Mesenchymal stem cell (in vitro differentiated cells and primary cell): Measurements from ENCODE around the gene GEMIN7.

Experiments
- DNase-seq: peaks from one replicate; pipeline ENCODE4 v3.0.0-alpha.2; 2013
- H2AFZ ChIP-seq: one replicate; pipeline ENCODE4 v1.6.1; 2013; ENCODE audit warnings: low read depth, mild to moderate bottlenecking, control low read depth, inconsistent platforms, low read length, moderate library complexity
- H2AK5ac ChIP-seq: 2 replicates; pipeline ENCODE4 v1.6.1; 2013; ENCODE audit warnings: low read length, moderate library complexity, mild to moderate bottlenecking, inconsistent platforms; ENCODE audit not compliant: severe bottlenecking
- H2BK120ac ChIP-seq: one replicate; pipeline ENCODE4 v1.6.1; 2013; ENCODE audit warnings: low read depth, mild to moderate bottlenecking, inconsistent platforms, low read length, moderate library complexity
- H2BK12ac ChIP-seq, 2 experiments: one replicate each; pipeline ENCODE4 v1.6.1; 2013; ENCODE audit warnings: inconsistent platforms in 2 of 2, low read length in 2 of 2, mild to moderate bottlenecking in 2 of 2, moderate library complexity in 2 of 2, control low read depth in 1 of 2
- H2BK15ac ChIP-seq: one replicate; pipeline ENCODE4 v1.6.1; 2013; ENCODE audit warnings: mild to moderate bottlenecking, low read depth, inconsistent platforms; ENCODE audit not compliant: poor library complexity, severe bottlenecking
- H2BK5ac ChIP-seq: 2 replicates; pipeline ENCODE4 v1.6.1; 2013; ENCODE audit warnings: low read depth, mild to moderate bottlenecking, low read length, control low read depth, inconsistent platforms; ENCODE audit not compliant: poor library complexity, severe bottlenecking
- H3K14ac ChIP-seq, 2 experiments: one replicate each; pipeline ENCODE4 v1.6.1; 2013; ENCODE audit warnings: inconsistent platforms in 2 of 2, low read length in 2 of 2, control low read depth in 1 of 2, mild to moderate bottlenecking in 1 of 2, moderate library complexity in 1 of 2
- H3K18ac ChIP-seq, 2 experiments: one replicate each; pipeline ENCODE4 v1.6.1; 2013; ENCODE audit warnings: inconsistent platforms in 2 of 2, low read length in 2 of 2, control low read depth in 1 of 2, low read depth in 1 of 2, mild to moderate bottlenecking in 1 of 2
- H3K23ac ChIP-seq, 2 experiments: one replicate each; pipeline ENCODE4 v1.6.1; 2013; ENCODE audit warnings: inconsistent platforms in 2 of 2, low read length in 2 of 2, mild to moderate bottlenecking in 2 of 2, moderate library complexity in 2 of 2, control low read depth in 1 of 2
- H3K27ac ChIP-seq: 2 replicates; pipeline ENCODE4 v1.5.1; 2013; ENCODE audit warnings: mild to moderate bottlenecking, moderate library complexity, low read length, control low read depth, inconsistent platforms; ENCODE audit not compliant: poor library complexity, severe bottlenecking
- H3K27me3 ChIP-seq, 2 experiments: 2 replicates each; pipeline versions ENCODE4 v1.6.1 to v1.7.0; 2013; ENCODE audit warnings: low read length in 2 of 2, mild to moderate bottlenecking in 2 of 2, moderate library complexity in 2 of 2, control low read depth in 1 of 2, inconsistent platforms in 1 of 2; ENCODE audit not compliant: control insufficient read depth in 1 of 2, insufficient read depth in 1 of 2
- H3K36me3 ChIP-seq, 2 experiments: 2 replicates each; pipeline versions ENCODE4 v1.6.1 to v1.7.0; 2013; ENCODE audit warnings: low read length in 2 of 2, control low read depth in 1 of 2, inconsistent platforms in 1 of 2, low read depth in 1 of 2, mild to moderate bottlenecking in 1 of 2; ENCODE audit not compliant: insufficient read depth in 2 of 2, control insufficient read depth in 1 of 2
- H3K4ac ChIP-seq, 2 experiments: one replicate each; pipeline ENCODE4 v1.6.1; 2013; ENCODE audit warnings: inconsistent platforms in 2 of 2, low read length in 2 of 2, mild to moderate bottlenecking in 2 of 2, moderate library complexity in 2 of 2, control low read depth in 1 of 2, low read depth in 1 of 2
- H3K4me1 ChIP-seq: 2 replicates; pipeline ENCODE4 v1.6.1; 2013; ENCODE audit warnings: low read depth, low read length, control low read depth; ENCODE audit not compliant: control insufficient read depth, insufficient read depth
- H3K4me2 ChIP-seq: 2 replicates; pipeline ENCODE4 v1.6.1; 2013; ENCODE audit warnings: low read length, mild to moderate bottlenecking, inconsistent platforms; ENCODE audit not compliant: poor library complexity, severe bottlenecking
- H3K4me3 ChIP-seq, 2 experiments: 2 replicates each; pipeline versions ENCODE4 v1.5.1 to v1.7.0; 2013; ENCODE audit warnings: low read length in 2 of 2, mild to moderate bottlenecking in 2 of 2, control low read depth in 1 of 2, low read depth in 1 of 2; ENCODE audit not compliant: insufficient read depth in 1 of 2
- H3K79me1 ChIP-seq: replicated peaks from 2 replicates; pipeline ENCODE4 v1.6.1; 2013; ENCODE audit warnings: mild to moderate bottlenecking, control low read depth, low read length, inconsistent platforms; ENCODE audit not compliant: poor library complexity, severe bottlenecking
- H3K9ac ChIP-seq: 2 replicates; pipeline ENCODE4 v1.7.0; 2013; ENCODE audit warnings: mild to moderate bottlenecking, low read length, moderate library complexity
- H3K9me3 ChIP-seq: 2 replicates; pipeline ENCODE4 v1.7.0; 2013; ENCODE audit warnings: mild to moderate bottlenecking, low read length; ENCODE audit not compliant: control insufficient read depth
- H4K8ac ChIP-seq: one replicate; pipeline ENCODE4 v1.6.1; 2013; ENCODE audit warnings: inconsistent platforms, mild to moderate bottlenecking, low read length, moderate library complexity
- H4K91ac ChIP-seq: one replicate; pipeline ENCODE4 v1.6.1; 2013; ENCODE audit warnings: mild to moderate bottlenecking, low read length, inconsistent platforms
- WGBS: methylation state at CpG from one replicate; pipeline ENCODE4 v1.1.7; 2013; ENCODE audit warnings: mixed read lengths; 5-methylcytosine and 5-hydroxymethylcytosine counted together

The GEMIN7 gene

GRCh38 chr19:45041125-45041524 lies 37.9 kb upstream of the GEMIN7 start:
- H3K79me1 ChIP-seq: peaks cover 14% of the 10 kb centered on the region
- H3K27me3 ChIP-seq: no peaks in the 10 kb centered on the region
- H2BK12ac ChIP-seq: no peak overlapping the region
- peaks cover 22% of the 10 kb centered on the region for H3K4me1 ChIP-seq
- no peaks in the 10 kb centered on the region for H3K9me3 ChIP-seq
- H3K27ac ChIP-seq: no peak overlapping the region
- H2BK15ac ChIP-seq: no peak overlapping the region
- peaks cover 56 to 66% of the 10 kb centered on the region in 2 experiments for H3K36me3 ChIP-seq
- no peak overlapping the region for H4K91ac ChIP-seq
- H3K14ac ChIP-seq: no peak overlapping the region
- no peak overlapping the region for H3K4ac ChIP-seq
- no peak overlapping the region for H3K18ac ChIP-seq
- H2BK5ac ChIP-seq: no peak overlapping the region
- no peak overlapping the region for H3K23ac ChIP-seq
- H2AFZ ChIP-seq: no peak overlapping the region
- H3K4me3 ChIP-seq: no peak overlapping the region
- H4K8ac ChIP-seq: no peak overlapping the region
- 97% methylated on average over 4 of the region's 6 CpGs for WGBS
- peak overlapping the region; percentile 45 for H3K9ac ChIP-seq
- DNase-seq: no peak
- no peak overlapping the region for H2AK5ac ChIP-seq
- no peak overlapping the region for H2BK120ac ChIP-seq
- H3K4me2 ChIP-seq: no peak overlapping the region

- Histone ChIP-seq H2BK15ac (no peak overlapping the region), H3K4me3 (no peak overlapping the region)
Measured at GRCh38 chr19:45045671-45046353, 33.2 kb upstream of the GEMIN7 start.

GRCh38 chr19:45046355-45046754 lies 32.7 kb upstream of the GEMIN7 start:
- H2AFZ ChIP-seq: no peak overlapping the region
- H4K91ac ChIP-seq: no peak overlapping the region
- H2BK5ac ChIP-seq: no peak overlapping the region
- H3K79me1 ChIP-seq: peaks cover 12% of the 10 kb centered on the region
- no peak overlapping the region for H3K18ac ChIP-seq
- no peaks in the 10 kb centered on the region for H3K27me3 ChIP-seq
- no peak overlapping the region for H3K23ac ChIP-seq
- H3K9me3 ChIP-seq: no peaks in the 10 kb centered on the region
- no peak overlapping the region for H4K8ac ChIP-seq
- H3K27ac ChIP-seq: no peak overlapping the region
- no peak overlapping the region for H3K14ac ChIP-seq
- H2BK15ac ChIP-seq: no peak overlapping the region
- no peak overlapping the region for H2AK5ac ChIP-seq
- H3K9ac ChIP-seq: no peak overlapping the region
- no peak overlapping the region for H2BK12ac ChIP-seq
- peaks cover 12% of the 10 kb centered on the region for H3K4me1 ChIP-seq
- 97% methylated on average over 7 of the region's 7 CpGs for WGBS
- no peak for DNase-seq
- H3K36me3 ChIP-seq: peaks cover 40 to 52% of the 10 kb centered on the region in 2 experiments
- H2BK120ac ChIP-seq: no peak overlapping the region
- no peak overlapping the region for H3K4me3 ChIP-seq
- H3K4ac ChIP-seq: no peak overlapping the region
- no peak overlapping the region for H3K4me2 ChIP-seq

More at GRCh38 chr19:45045671-45046353, 33.2 kb upstream of the GEMIN7 start:
- Histone ChIP-seq H3K23ac (no peak overlapping the region), H2AFZ (no peak overlapping the region), H2BK12ac (no peak overlapping the region), H2AK5ac (no peak overlapping the region), H3K4ac (no peak overlapping the region), H3K9me3 (no peaks in the 10 kb centered on the region), H3K18ac (no peak overlapping the region), H2BK5ac (no peak overlapping the region), H3K79me1 (peaks cover 14% of the 10 kb centered on the region), H3K36me3 (peaks cover 43 to 57% of the 10 kb centered on the region in 2 experiments), H3K4me2 (no peak overlapping the region), H3K9ac (no peak overlapping the region), H3K27ac (no peak overlapping the region), H4K8ac (no peak overlapping the region), H3K14ac (no peak overlapping the region), H2BK120ac (no peak overlapping the region), H4K91ac (no peak overlapping the region), H3K4me1 (peaks cover 15% of the 10 kb centered on the region), H3K27me3 (no peaks in the 10 kb centered on the region)
- WGBS: 95% methylated on average over 13 of the region's 14 CpGs
- DNase-seq: no peak

GRCh38 chr19:45047188-45047797 lies 31.8 kb upstream of the GEMIN7 start:
- DNase-seq: no peak
- H2AFZ ChIP-seq: no peak overlapping the region
- no peak overlapping the region for H4K8ac ChIP-seq

More at GRCh38 chr19:45047188-45047797, 31.8 kb upstream of the GEMIN7 start:
- H3K14ac ChIP-seq: no peak overlapping the region
- H2BK15ac ChIP-seq: no peak overlapping the region
- H3K27ac ChIP-seq: no peak overlapping the region
- 95% methylated on average over 3 of the region's 7 CpGs for WGBS
- H2BK120ac ChIP-seq: no peak overlapping the region
- H3K23ac ChIP-seq: no peak overlapping the region
- no peak overlapping the region for H2AK5ac ChIP-seq
- H3K9ac ChIP-seq: no peak overlapping the region
- H2BK5ac ChIP-seq: no peak overlapping the region
- H4K91ac ChIP-seq: no peak overlapping the region
- no peak overlapping the region for H3K4me3 ChIP-seq
- no peaks in the 10 kb centered on the region for H3K27me3 ChIP-seq
- H3K9me3 ChIP-seq: no peaks in the 10 kb centered on the region
- H3K79me1 ChIP-seq: peaks cover 12% of the 10 kb centered on the region
- no peak overlapping the region for H3K4ac ChIP-seq
- no peak overlapping the region for H3K18ac ChIP-seq
- H3K36me3 ChIP-seq: peaks cover 44 to 48% of the 10 kb centered on the region in 2 experiments
- peaks cover 10% of the 10 kb centered on the region for H3K4me1 ChIP-seq
- no peak overlapping the region for H2BK12ac ChIP-seq
- H3K4me2 ChIP-seq: no peak overlapping the region
